Activated CD8-positive, alpha-beta T cell treated with anti-CD3 and anti-CD28 coated beads for 36 hours (primary cell): ENCODE results near the gene NPTX2. TPM values are rescaled to one million over a fixed set of nuclear protein-coding genes. Genes with fewer than 3 reads are reported as not detected.

Experiments
- ATAC-seq: fragments of 200-7000 bp; cut with Tn5 transposase; one replicate; pipeline ENCODE4 v1.10.0; 2021; ENCODE audit warnings: mild to moderate bottlenecking, moderate library complexity
- CTCF ChIA-PET: fragments of 350-600 bp; sonication (Branson Sonifier 250); formaldehyde crosslinking; loops from one replicate; lab custom pipeline; 2021; ENCODE audit warnings: antibody characterized with exemption; lab: Charles Lee
- POLR2A ChIA-PET: fragments of 350-600 bp; sonication (Branson Sonifier 250); formaldehyde crosslinking; loops from one replicate; lab custom pipeline; 2021; ENCODE audit warnings: antibody characterized with exemption; lab: Charles Lee
- DNase-seq: peaks from one replicate; pipeline ENCODE4 v3.0.0-alpha.2; 2020
- H3K27ac Mint-ChIP-seq: one replicate; pipeline ENCODE4 v1.8.0; 2021; ENCODE audit warnings: mild to moderate bottlenecking, mixed read lengths
- H3K27me3 Mint-ChIP-seq: one replicate; pipeline ENCODE4 v1.8.0; 2021; ENCODE audit warnings: mixed read lengths
- H3K36me3 Mint-ChIP-seq: one replicate; pipeline ENCODE4 v1.8.0; 2021; ENCODE audit warnings: low read depth, mixed read lengths
- H3K4me1 Mint-ChIP-seq: one replicate; pipeline ENCODE4 v1.8.0; 2021; ENCODE audit warnings: low read depth, mixed read lengths
- H3K4me3 Mint-ChIP-seq: one replicate; pipeline ENCODE4 v1.8.0; 2021; ENCODE audit warnings: mild to moderate bottlenecking, moderate library complexity, mixed read lengths
- H3K9me3 Mint-ChIP-seq: one replicate; pipeline ENCODE4 v1.8.0; 2021; ENCODE audit warnings: mixed read lengths
- intact Hi-C: fragments of 100-400 bp; cut with micrococcal nuclease; formaldehyde crosslinking; loops from one replicate; pipeline ENCODE4 v1.10.0; 2022
- total RNA-seq, 2 experiments: library from RNA; stranded (reverse); gene quantifications; one replicate each; pipeline ENCODE4 v1.2.3, GENCODE V29; 2021
- TF ChIP-seq, protein P1 (sequence below): fragments of 200-600 bp; IDR thresholded peaks from one replicate; pipeline ENCODE4 v1.8.0; 2022; ENCODE audit warnings: antibody characterized with exemption, mild to moderate bottlenecking

NPTX2 gene
- total RNA-seq, 2 experiments from 2014 or later = 0.18 TPM; not detected in 1

DNA sequence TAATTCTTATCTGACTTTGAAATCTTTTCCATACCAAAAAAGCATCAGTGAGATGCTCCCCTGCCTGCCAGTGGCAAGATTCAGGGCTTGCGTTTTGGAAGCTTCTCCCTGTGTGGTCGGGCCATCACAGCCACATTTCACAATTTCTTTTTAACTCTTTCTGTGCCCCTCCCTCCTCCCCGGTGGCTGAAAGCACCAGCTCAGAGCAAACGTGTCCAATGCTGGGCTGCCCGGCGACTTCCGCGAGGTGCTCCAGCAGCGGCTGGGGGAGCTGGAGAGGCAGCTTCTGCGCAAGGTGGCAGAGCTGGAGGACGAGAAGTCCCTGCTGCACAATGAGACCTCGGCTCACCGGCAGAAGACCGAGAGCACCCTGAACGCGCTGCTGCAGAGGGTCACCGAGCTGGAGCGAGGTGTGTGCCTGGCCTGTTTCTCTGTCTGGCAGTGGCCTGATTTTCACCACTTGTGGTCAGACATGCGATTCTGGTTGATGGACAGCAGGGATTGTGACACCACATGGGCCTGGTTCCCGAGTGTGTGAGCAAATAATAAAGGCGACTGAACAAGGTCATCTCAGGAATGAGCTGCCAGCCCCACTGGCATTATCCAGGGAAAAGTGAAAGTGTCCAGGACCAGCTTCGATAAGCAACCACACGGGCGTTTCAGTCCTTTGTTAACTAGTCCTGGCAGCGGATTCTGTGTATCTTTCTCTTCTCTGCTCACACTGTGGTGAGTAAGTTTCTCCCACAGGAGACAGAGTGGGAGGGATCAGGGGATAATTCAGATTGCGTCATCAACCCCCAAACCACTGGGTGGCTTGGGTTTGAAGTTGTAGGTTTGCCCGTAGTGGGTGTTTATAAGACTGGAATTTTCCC, 2.6 kb downstream of the NPTX2 start:
- intact Hi-C loops = no loop called here
- no peaks in the 10 kb centered on the region for H3K9me3 Mint-ChIP-seq
- ChIA-PET POLR2A (no interaction called here), CTCF (no interaction called here)
- peaks cover 47% of the 10 kb centered on the region for H3K27me3 Mint-ChIP-seq
- no peak overlapping the region for H3K4me3 Mint-ChIP-seq
- H3K36me3 Mint-ChIP-seq = no peaks in the 10 kb centered on the region
- no peak overlapping the region for H3K27ac Mint-ChIP-seq
- no peak for DNase-seq
- TF ChIP-seq, protein P1, sequence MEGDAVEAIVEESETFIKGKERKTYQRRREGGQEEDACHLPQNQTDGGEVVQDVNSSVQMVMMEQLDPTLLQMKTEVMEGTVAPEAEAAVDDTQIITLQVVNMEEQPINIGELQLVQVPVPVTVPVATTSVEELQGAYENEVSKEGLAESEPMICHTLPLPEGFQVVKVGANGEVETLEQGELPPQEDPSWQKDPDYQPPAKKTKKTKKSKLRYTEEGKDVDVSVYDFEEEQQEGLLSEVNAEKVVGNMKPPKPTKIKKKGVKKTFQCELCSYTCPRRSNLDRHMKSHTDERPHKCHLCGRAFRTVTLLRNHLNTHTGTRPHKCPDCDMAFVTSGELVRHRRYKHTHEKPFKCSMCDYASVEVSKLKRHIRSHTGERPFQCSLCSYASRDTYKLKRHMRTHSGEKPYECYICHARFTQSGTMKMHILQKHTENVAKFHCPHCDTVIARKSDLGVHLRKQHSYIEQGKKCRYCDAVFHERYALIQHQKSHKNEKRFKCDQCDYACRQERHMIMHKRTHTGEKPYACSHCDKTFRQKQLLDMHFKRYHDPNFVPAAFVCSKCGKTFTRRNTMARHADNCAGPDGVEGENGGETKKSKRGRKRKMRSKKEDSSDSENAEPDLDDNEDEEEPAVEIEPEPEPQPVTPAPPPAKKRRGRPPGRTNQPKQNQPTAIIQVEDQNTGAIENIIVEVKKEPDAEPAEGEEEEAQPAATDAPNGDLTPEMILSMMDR = no peak
- ATAC-seq = no peak
- peaks cover 7% of the 10 kb centered on the region for H3K4me1 Mint-ChIP-seq

DNA sequence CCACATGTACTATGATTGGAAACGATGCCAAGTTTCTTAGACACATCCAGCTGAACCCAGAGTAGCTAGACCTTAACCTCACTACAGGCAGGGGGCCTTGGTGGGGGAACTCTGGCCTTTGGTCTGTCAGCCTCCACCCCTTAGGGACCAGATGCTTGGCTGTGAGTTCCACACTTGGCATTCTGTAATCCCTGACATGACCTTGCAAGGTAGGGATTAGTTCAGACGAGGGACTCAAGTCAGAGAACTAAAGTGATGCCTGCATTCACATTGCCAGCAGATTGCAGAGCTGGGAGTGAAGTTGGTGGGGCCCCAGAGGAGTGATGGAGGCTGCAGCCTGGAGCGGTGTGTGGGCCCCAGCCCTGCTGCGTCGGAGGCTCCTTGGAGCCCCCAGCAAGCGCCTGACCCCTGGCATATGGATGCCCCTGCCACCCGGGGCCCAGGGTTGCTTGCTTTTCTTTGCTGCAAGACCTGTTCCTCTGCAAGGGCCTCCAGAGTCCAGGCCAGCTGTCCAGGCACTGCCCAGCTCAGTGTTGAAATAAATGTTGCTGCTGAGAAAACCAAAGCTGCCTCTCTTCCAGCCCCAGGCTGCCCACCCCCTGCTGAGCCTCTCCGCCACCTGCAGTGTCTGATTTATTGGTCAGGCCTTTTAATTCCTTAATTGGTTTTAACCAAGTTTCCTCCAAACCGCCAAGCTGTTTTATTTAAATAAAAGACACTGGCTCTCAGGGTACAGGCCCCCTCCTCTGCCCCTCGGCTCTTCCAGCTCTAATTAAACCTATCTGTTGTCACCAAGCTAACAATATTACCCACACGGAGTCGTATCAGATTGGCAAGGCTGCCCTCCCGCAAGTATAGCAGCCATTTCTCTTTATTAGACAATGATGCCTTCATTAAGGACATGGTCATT, 4.7 kb downstream of the NPTX2 start:
- intact Hi-C loops = no loop called here
- no peak for ATAC-seq

DNA sequence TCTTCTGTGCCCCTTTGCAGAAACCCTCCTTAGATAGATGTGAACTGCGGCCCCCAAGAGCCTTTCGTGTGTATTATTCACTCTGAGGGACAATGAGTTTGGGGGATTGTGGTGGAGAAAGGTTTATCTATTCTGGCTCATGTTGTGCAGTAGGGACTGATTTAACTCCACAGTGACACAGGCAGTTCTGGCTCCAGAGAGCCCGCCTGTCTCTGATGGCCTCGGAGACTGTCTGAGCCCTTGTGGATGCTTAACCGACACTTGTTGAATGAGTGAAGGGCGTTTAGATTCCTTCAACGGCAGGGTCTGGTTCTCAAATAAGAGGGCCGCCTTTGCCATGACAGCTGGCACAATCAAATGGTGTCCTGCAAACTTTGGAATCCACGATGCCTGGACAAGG, 5.8 kb downstream of the NPTX2 start:
- TF ChIP-seq, protein P1 = no peak
- Mint-ChIP-seq H3K4me3 (no peak overlapping the region), H3K4me1 (peaks cover 7% of the 10 kb centered on the region), H3K9me3 (no peaks in the 10 kb centered on the region), H3K27ac (no peak overlapping the region), H3K27me3 (peaks cover 30% of the 10 kb centered on the region), H3K36me3 (no peaks in the 10 kb centered on the region)
- CTCF ChIA-PET = no interaction called here
- ATAC-seq (no peak), DNase-seq (no peak)
- intact Hi-C loops = no loop called here
- POLR2A ChIA-PET = no interaction called here

More for the DNA sequence above, 4.7 kb downstream of the NPTX2 start:
- Mint-ChIP-seq H3K27ac (no peak overlapping the region), H3K36me3 (no peaks in the 10 kb centered on the region), H3K9me3 (no peaks in the 10 kb centered on the region), H3K4me3 (no peak overlapping the region), H3K27me3 (peaks cover 32% of the 10 kb centered on the region), H3K4me1 (peaks cover 7% of the 10 kb centered on the region)
- TF ChIP-seq, protein P1 = no peak
- POLR2A ChIA-PET = interaction anchor here (0.5 kb wide), 1 partner anchor 544 kb away, joined by 3 read pairs; no protein-coding TSS in a partner anchor
- no peak for DNase-seq
- CTCF ChIA-PET = no interaction called here

DNA sequence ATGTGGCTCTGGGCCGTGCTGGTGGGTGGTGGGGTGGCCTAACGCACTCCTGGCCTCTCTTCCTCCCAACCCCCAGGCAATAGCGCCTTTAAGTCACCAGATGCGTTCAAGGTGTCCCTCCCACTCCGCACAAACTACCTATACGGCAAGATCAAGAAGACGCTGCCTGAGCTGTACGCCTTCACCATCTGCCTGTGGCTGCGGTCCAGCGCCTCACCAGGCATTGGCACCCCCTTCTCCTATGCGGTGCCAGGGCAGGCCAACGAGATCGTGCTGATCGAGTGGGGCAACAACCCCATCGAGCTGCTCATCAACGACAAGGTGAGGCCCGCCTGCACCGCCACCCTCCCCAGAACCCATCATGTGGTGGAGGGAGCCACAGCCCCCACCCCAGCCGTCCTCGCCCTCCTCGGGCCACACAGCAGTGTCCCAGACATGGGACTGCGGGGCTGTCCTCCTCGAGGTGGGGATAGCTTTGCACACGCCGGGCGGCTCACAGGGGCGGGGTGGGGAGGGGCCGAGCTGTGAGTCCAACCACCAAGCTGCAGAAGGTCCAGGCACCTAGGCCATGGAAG, 7.8 kb downstream of the NPTX2 start:
- intact Hi-C loops = no loop called here
- no peak overlapping the region for H3K27ac Mint-ChIP-seq

More for the DNA sequence above, 7.8 kb downstream of the NPTX2 start:
- Mint-ChIP-seq H3K9me3 (no peaks in the 10 kb centered on the region), H3K27me3 (peaks cover 19% of the 10 kb centered on the region), H3K4me3 (no peak overlapping the region), H3K36me3 (no peaks in the 10 kb centered on the region), H3K4me1 (no peaks in the 10 kb centered on the region)
- ATAC-seq = no peak
- ChIA-PET CTCF (no interaction called here), POLR2A (no interaction called here)
- TF ChIP-seq, protein P1 = no peak
- no peak for DNase-seq
